Spinal cord (tissue), 10 donors: ENCODE data around the gene EPM2A. TPM values are rescaled to one million over a fixed set of nuclear protein-coding genes. Genes with fewer than 3 reads are reported as not detected.

Experiments used
- DNase-seq, 6 donors: peaks; one replicate each; pipeline versions ENCODE4 v3.0.0 to v3.0.0-alpha.2; 2013 to 2015; ENCODE audit warnings: low spot score in 6 of 6, low read depth in 4 of 6
- H3K27ac ChIP-seq: one replicate; pipeline ENCODE4 v1.5.1; 2013; ENCODE audit warnings: low read depth, low read length, control low read depth
- H3K27me3 ChIP-seq: one replicate; pipeline ENCODE4 v1.6.1; 2013; ENCODE audit warnings: low read length; ENCODE audit not compliant: control insufficient read depth, insufficient read depth
- H3K36me3 ChIP-seq: one replicate; pipeline ENCODE4 v1.6.1; 2013; ENCODE audit warnings: low read length; ENCODE audit not compliant: control insufficient read depth, insufficient read depth
- H3K4me1 ChIP-seq: one replicate; pipeline ENCODE4 v1.6.1; 2013; ENCODE audit warnings: low read length; ENCODE audit not compliant: control insufficient read depth, insufficient read depth
- H3K4me3 ChIP-seq: one replicate; pipeline ENCODE4 v1.5.1; 2013; ENCODE audit warnings: low read depth, low read length, control low read depth
- H3K9me3 ChIP-seq: one replicate; pipeline ENCODE4 v1.6.1; 2013; ENCODE audit warnings: low read length; ENCODE audit not compliant: control insufficient read depth, insufficient read depth
- WGBS: methylation state at CpG from one replicate; pipeline ENCODE4 v1.1.5; 2013; ENCODE audit warnings: missing lambda C conversion rate; ENCODE audit not compliant: insufficient coverage; 5-methylcytosine and 5-hydroxymethylcytosine counted together
- polyA plus RNA-seq, 2 donors: library from polyadenylated mRNA; unstranded; fragments of 120-200 nt; gene quantifications; one replicate each; pipeline ENCODE4 v1.2.1, GENCODE V29; 2013; ENCODE audit not compliant: insufficient read length in 2 of 2
- small RNA-seq: library from RNA; depleted of rRNA; stranded (forward); fragments of <200 nt; gene quantifications from one replicate; pipeline ENCODE3, GENCODE V24; 2014; ENCODE audit warnings: low replicate concordance
- total RNA-seq, 2 donors: library from RNA; depleted of rRNA in 1 of 2; stranded (reverse); fragments of 120-200 nt in 1 of 2; fragments of >200 nt in 1 of 2; gene quantifications; one replicate each; pipeline versions ENCODE4 v1.2.3 to v1.2.4, GENCODE V29; 2013 to 2014
- donor health status: healthy.

Gene EPM2A
- total and polyA plus RNA-seq, 4 donors, result 13.2 to 23.3 (median 15.2) TPM

DNA sequence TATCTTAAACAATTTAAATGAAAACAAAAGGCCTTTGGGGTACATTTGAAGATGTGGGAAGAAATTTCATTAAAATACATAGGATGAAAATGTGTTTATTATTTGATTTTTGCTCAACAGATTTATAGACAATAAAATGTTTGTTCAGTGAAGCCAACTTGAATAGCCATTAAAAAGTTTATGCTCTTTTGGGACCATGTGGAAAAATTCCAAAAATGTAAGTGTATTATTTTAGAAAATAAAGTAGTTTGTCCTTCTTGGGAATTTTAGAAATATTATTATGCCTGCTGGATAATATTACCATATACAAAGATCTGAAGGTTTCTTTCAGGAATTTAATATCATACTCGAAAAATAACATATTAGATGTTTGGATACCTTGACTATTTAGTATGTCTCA is 131.3 kb downstream of the EPM2A start:
- H3K9me3 ChIP-seq, result no peaks in the 10 kb centered on the region
- no peak overlapping the region for H3K4me3 ChIP-seq
- WGBS, result no CpG with 5 or more reads among the region's 1 CpG
- no peak overlapping the region for H3K27ac ChIP-seq
- H3K4me1 ChIP-seq, result no peaks in the 10 kb centered on the region
- no peak for DNase-seq
- H3K27me3 ChIP-seq, result no peaks in the 10 kb centered on the region
- H3K36me3 ChIP-seq, result no peaks in the 10 kb centered on the region

- no peak overlapping the region for H3K4me3 ChIP-seq
- DNase-seq, result no peak
- no peaks in the 10 kb centered on the region for H3K36me3 ChIP-seq
- H3K4me1 ChIP-seq, result no peaks in the 10 kb centered on the region
- H3K27me3 ChIP-seq, result no peaks in the 10 kb centered on the region
- no peak overlapping the region for H3K27ac ChIP-seq
- no peaks in the 10 kb centered on the region for H3K9me3 ChIP-seq
Measured at GRCh38 chr6:145603424-145603833, 131.9 kb downstream of the EPM2A start.

DNA sequence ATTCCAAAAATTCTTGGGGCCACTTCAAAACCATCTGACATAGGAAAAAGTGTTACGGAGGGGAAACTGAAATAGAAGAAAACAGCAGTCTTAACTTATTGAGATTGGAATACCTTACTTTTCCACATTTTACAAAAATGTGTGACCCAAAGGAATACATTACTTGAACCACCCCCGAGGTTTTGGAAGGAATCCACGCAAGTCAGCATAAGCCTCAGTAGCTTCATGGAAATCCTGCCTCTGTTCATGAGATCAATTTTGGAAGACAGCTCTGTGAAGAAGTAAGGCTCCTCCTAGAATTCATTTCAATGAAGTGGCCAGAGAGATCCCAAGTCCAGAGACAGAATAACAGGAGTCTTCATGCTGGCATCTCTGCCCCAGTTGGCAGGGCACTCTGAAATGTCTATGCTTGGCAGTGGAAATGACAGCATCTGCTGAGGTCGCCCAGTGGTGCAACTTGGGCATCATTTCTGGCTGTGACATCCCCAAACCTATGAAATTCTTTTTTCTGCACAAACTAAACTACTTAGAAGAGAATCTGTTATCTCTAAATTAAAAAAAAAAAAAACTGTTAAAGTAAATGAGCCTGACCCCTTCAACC is 132.5 kb downstream of the EPM2A start:
- Histone ChIP-seq H3K9me3 (no peaks in the 10 kb centered on the region), H3K4me1 (no peaks in the 10 kb centered on the region), H3K27me3 (no peaks in the 10 kb centered on the region), H3K27ac (no peak overlapping the region), H3K36me3 (no peaks in the 10 kb centered on the region), H3K4me3 (no peak overlapping the region)
- WGBS, result 80% methylated on average over 3 of the region's 4 CpGs
- peak in 1 of 6 donors; percentile 8 for DNase-seq

DNA sequence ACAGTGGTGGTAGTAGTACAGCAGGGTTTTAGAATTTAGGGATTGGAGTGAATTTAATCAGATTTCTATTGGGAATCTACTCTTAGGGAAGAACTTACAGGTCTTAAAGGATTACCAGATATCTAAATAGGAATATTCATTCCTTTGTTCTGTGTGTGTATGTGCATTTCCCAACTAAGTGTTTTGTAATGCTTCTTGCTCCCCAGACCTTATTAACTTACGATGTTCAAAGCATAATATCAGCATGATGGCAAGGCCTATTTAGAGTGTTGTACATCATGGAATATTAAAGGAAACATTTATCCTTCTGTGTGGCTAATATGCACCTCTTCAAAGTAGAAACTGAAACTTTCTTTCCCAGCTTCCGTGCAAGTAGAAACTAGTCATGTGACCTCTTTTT is 133.9 kb downstream of the EPM2A start:
- WGBS, result no CpG with 5 or more reads among the region's 2 CpGs
- Histone ChIP-seq H3K4me1 (no peaks in the 10 kb centered on the region), H3K4me3 (no peak overlapping the region), H3K9me3 (no peaks in the 10 kb centered on the region), H3K27ac (no peak overlapping the region), H3K27me3 (no peaks in the 10 kb centered on the region), H3K36me3 (no peaks in the 10 kb centered on the region)
- no peak for DNase-seq

- DNase-seq, result no peak
- Histone ChIP-seq H3K4me1 (no peaks in the 10 kb centered on the region), H3K9me3 (no peaks in the 10 kb centered on the region), H3K27me3 (no peaks in the 10 kb centered on the region), H3K27ac (no peak overlapping the region), H3K4me3 (no peak overlapping the region), H3K36me3 (no peaks in the 10 kb centered on the region)
- WGBS, result 100% methylated on average over 1 of the region's 2 CpGs
Measured at GRCh38 chr6:145600299-145600698, 135.0 kb downstream of the EPM2A start.

- 100% methylated on average over 1 of the region's 1 CpG for WGBS
- no peaks in the 10 kb centered on the region for H3K4me1 ChIP-seq
Measured at GRCh38 chr6:145588981-145589380, 146.3 kb downstream of the EPM2A start.

GRCh38 chr6:145587334-145587733 is 148.0 kb downstream of the EPM2A start:
- H3K9me3 ChIP-seq, result no peaks in the 10 kb centered on the region
- no peaks in the 10 kb centered on the region for H3K4me1 ChIP-seq
- H3K27ac ChIP-seq, result no peak overlapping the region
- no peak overlapping the region for H3K4me3 ChIP-seq
- peak in 1 of 6 donors; percentile 52 for DNase-seq
- no peaks in the 10 kb centered on the region for H3K36me3 ChIP-seq
- H3K27me3 ChIP-seq, result no peaks in the 10 kb centered on the region

More at GRCh38 chr6:145588981-145589380, 146.3 kb downstream of the EPM2A start:
- H3K4me3 ChIP-seq, result no peak overlapping the region
- H3K27ac ChIP-seq, result no peak overlapping the region
- DNase-seq, result no peak
- no peaks in the 10 kb centered on the region for H3K36me3 ChIP-seq
- H3K27me3 ChIP-seq, result no peaks in the 10 kb centered on the region
- H3K9me3 ChIP-seq, result no peaks in the 10 kb centered on the region

DNA sequence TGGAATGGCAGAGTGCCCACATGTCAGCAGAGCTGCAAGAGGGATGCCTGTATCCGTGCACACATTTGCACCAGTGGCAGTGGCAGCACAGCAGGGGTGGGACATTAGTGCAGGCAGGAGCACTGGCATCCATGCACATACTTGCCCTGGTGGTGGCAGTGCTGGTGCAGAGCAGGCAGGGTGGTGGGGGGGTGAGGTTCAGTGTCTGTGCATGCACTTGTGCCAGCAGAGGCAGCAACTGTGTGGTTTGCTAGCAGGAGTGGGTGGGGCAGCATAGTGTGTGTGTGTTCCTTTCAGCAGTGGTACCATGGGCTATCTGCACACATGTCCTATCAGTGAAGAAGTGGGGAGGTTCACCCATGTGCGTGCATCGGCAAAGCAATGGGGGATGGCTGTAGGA is 151.6 kb downstream of the EPM2A start:
- WGBS, result 75% methylated on average over 3 of the region's 3 CpGs
- Histone ChIP-seq H3K36me3 (no peaks in the 10 kb centered on the region), H3K4me1 (no peaks in the 10 kb centered on the region), H3K27me3 (no peaks in the 10 kb centered on the region), H3K9me3 (no peaks in the 10 kb centered on the region), H3K27ac (no peak overlapping the region), H3K4me3 (no peak overlapping the region)
- no peak for DNase-seq

Small RNA genes within 50 kb of the gene (small RNA-seq; reads per million reads assigned to genes)
- not detected for gene AL023806.2

Other genes with a start within 250 kb of the EPM2A start
- gene FBXO30, start 79.3 kb upstream of the EPM2A start, total RNA-seq, result 10 to 100 TPM; 13.3 to 51.3 TPM
- 10 to 100 TPM; 16.7 to 30.2 TPM for gene FBXO30, start 79.3 kb upstream of the EPM2A start, polyA plus RNA-seq
- 10 to 100 TPM; 32.5 to 58.9 TPM for gene SHPRH, start 228.8 kb upstream of the EPM2A start, total RNA-seq
- 10 to 100 TPM in 1 of 2 donors, 1 to 10 TPM in 1; 9.0 to 13.7 TPM for gene SHPRH, start 228.8 kb upstream of the EPM2A start, polyA plus RNA-seq